ENCODE data around the gene CLDN17.

GRCh38 chr21:30194701-30195299 lies 28.2 kb upstream of the CLDN17 start:
- TF ChIP-seq, protein P1, sequence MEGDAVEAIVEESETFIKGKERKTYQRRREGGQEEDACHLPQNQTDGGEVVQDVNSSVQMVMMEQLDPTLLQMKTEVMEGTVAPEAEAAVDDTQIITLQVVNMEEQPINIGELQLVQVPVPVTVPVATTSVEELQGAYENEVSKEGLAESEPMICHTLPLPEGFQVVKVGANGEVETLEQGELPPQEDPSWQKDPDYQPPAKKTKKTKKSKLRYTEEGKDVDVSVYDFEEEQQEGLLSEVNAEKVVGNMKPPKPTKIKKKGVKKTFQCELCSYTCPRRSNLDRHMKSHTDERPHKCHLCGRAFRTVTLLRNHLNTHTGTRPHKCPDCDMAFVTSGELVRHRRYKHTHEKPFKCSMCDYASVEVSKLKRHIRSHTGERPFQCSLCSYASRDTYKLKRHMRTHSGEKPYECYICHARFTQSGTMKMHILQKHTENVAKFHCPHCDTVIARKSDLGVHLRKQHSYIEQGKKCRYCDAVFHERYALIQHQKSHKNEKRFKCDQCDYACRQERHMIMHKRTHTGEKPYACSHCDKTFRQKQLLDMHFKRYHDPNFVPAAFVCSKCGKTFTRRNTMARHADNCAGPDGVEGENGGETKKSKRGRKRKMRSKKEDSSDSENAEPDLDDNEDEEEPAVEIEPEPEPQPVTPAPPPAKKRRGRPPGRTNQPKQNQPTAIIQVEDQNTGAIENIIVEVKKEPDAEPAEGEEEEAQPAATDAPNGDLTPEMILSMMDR (IDR thresholded peaks at IDR 0.05) = no peak
- no peak for TF ChIP-seq EZH2 (IDR thresholded peaks at IDR 0.05; ENCODE audit: borderline replicate concordance, insufficient read depth, low read depth, low read length, poor library complexity, severe bottlenecking)
